SK-N-SH treated with all-trans-retinoic acid at 6 μM for 48 hours (cell line): ENCODE measurements around the gene CUL7.

Experiments used
- CSDC2 ChIP-seq: fragments of 250-450 bp; sonication (Bioruptor Pico); IDR thresholded peaks from 2 replicates; pipeline ENCODE4 v1.5.0; 2020; ENCODE audit warnings: mild to moderate bottlenecking, moderate library complexity
- ESRRG ChIP-seq: fragments of 250-450 bp; sonication (Bioruptor Pico); IDR thresholded peaks from 2 replicates; pipeline ENCODE4 v1.6.1; 2021; ENCODE audit warnings: mild to moderate bottlenecking
- GLIS3 ChIP-seq: fragments of 250-450 bp; sonication (Bioruptor Pico); IDR thresholded peaks from 2 replicates; pipeline ENCODE4 v1.5.0; 2020; ENCODE audit warnings: mild to moderate bottlenecking, moderate library complexity
- PPARA ChIP-seq: fragments of 250-450 bp; sonication (Bioruptor Pico); IDR thresholded peaks from 2 replicates; pipeline ENCODE4 v1.5.0; 2020; ENCODE audit warnings: mild to moderate bottlenecking, borderline replicate concordance
- RARB ChIP-seq: fragments of 250-450 bp; sonication (Bioruptor Pico); IDR thresholded peaks from 2 replicates; pipeline ENCODE4 v1.8.0; 2021; ENCODE audit warnings: mild to moderate bottlenecking, moderate library complexity
- ZFP3 ChIP-seq: fragments of 250-450 bp; sonication (Bioruptor Pico); IDR thresholded peaks from 2 replicates; pipeline ENCODE4 v1.5.0; 2020; ENCODE audit warnings: mild to moderate bottlenecking, moderate library complexity
- ZFP30 ChIP-seq: fragments of 450-650 bp; formaldehyde crosslinking; IDR thresholded peaks from 2 replicates; pipeline ENCODE4 v1.5.0; 2022; ENCODE audit warnings: mild to moderate bottlenecking, moderate library complexity
- ZNF8 ChIP-seq: fragments of 450-650 bp; formaldehyde crosslinking; IDR thresholded peaks from 2 replicates; pipeline ENCODE4 v1.5.0; 2020; ENCODE audit warnings: mild to moderate bottlenecking, moderate library complexity
- TF ChIP-seq, protein P1 (sequence below): fragments of 250-450 bp; sonication (Bioruptor Pico); IDR thresholded peaks from 2 replicates; pipeline ENCODE4 v1.8.0; 2020; ENCODE audit warnings: mild to moderate bottlenecking, moderate library complexity, borderline replicate concordance
- TF ChIP-seq, protein P2 (sequence below): fragments of 250-450 bp; sonication (Bioruptor Pico); IDR thresholded peaks from 2 replicates; pipeline ENCODE4 v1.5.0; 2020; ENCODE audit warnings: mild to moderate bottlenecking, moderate library complexity
- TF ChIP-seq, protein P3 (sequence below): fragments of 250-450 bp; sonication (Bioruptor Pico); IDR thresholded peaks from 2 replicates; pipeline ENCODE4 v1.5.1; 2020; ENCODE audit warnings: low read depth, mild to moderate bottlenecking, moderate library complexity
- TF ChIP-seq, protein P4 (sequence below): fragments of 250-450 bp; sonication (Bioruptor Pico); IDR thresholded peaks from 2 replicates; pipeline ENCODE4 v1.5.1; 2021; ENCODE audit warnings: mild to moderate bottlenecking, moderate library complexity

DNA sequence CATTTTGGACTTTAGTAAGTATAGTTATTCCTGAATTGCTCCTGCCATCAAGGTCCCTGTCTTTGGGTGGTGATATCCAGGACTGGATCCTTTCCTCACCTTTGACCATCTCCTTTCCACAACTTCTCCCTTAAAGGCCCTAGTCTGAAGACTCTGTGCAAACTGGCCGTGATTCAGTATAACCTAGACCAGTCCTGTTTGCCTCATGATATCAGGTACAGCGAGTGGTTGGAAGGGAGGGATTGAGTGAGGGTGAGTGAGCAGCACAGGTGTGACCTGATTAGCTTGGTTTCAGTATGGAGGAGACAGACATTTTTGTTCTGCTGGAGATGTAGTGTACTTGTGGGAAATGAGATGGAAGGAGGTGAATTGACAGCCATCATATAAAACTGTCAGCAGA, 34.5 kb downstream of the CUL7 start:
- TF ChIP-seq ZFP30 (CRISPR knock-in tag) (no peak), ZFP3 (CRISPR knock-in tag) (no peak), ESRRG (CRISPR knock-in tag) (no peak), CSDC2 (CRISPR knock-in tag) (no peak), PPARA (no peak), RARB (CRISPR knock-in tag) (no peak), ZNF8 (CRISPR knock-in tag) (no peak), GLIS3 (CRISPR knock-in tag) (no peak)
- TF ChIP-seq, protein P1, sequence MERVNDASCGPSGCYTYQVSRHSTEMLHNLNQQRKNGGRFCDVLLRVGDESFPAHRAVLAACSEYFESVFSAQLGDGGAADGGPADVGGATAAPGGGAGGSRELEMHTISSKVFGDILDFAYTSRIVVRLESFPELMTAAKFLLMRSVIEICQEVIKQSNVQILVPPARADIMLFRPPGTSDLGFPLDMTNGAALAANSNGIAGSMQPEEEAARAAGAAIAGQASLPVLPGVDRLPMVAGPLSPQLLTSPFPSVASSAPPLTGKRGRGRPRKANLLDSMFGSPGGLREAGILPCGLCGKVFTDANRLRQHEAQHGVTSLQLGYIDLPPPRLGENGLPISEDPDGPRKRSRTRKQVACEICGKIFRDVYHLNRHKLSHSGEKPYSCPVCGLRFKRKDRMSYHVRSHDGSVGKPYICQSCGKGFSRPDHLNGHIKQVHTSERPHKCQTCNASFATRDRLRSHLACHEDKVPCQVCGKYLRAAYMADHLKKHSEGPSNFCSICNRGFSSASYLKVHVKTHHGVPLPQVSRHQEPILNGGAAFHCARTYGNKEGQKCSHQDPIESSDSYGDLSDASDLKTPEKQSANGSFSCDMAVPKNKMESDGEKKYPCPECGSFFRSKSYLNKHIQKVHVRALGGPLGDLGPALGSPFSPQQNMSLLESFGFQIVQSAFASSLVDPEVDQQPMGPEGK (CRISPR knock-in tag): no peak
- TF ChIP-seq, protein P2, sequence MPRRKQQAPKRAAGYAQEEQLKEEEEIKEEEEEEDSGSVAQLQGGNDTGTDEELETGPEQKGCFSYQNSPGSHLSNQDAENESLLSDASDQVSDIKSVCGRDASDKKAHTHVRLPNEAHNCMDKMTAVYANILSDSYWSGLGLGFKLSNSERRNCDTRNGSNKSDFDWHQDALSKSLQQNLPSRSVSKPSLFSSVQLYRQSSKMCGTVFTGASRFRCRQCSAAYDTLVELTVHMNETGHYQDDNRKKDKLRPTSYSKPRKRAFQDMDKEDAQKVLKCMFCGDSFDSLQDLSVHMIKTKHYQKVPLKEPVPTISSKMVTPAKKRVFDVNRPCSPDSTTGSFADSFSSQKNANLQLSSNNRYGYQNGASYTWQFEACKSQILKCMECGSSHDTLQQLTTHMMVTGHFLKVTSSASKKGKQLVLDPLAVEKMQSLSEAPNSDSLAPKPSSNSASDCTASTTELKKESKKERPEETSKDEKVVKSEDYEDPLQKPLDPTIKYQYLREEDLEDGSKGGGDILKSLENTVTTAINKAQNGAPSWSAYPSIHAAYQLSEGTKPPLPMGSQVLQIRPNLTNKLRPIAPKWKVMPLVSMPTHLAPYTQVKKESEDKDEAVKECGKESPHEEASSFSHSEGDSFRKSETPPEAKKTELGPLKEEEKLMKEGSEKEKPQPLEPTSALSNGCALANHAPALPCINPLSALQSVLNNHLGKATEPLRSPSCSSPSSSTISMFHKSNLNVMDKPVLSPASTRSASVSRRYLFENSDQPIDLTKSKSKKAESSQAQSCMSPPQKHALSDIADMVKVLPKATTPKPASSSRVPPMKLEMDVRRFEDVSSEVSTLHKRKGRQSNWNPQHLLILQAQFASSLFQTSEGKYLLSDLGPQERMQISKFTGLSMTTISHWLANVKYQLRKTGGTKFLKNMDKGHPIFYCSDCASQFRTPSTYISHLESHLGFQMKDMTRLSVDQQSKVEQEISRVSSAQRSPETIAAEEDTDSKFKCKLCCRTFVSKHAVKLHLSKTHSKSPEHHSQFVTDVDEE (CRISPR knock-in tag): no peak
- TF ChIP-seq, protein P3, sequence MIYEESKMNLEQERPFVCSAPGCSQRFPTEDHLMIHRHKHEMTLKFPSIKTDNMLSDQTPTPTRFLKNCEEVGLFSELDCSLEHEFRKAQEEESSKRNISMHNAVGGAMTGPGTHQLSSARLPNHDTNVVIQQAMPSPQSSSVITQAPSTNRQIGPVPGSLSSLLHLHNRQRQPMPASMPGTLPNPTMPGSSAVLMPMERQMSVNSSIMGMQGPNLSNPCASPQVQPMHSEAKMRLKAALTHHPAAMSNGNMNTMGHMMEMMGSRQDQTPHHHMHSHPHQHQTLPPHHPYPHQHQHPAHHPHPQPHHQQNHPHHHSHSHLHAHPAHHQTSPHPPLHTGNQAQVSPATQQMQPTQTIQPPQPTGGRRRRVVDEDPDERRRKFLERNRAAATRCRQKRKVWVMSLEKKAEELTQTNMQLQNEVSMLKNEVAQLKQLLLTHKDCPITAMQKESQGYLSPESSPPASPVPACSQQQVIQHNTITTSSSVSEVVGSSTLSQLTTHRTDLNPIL: no peak
- TF ChIP-seq, protein P4, sequence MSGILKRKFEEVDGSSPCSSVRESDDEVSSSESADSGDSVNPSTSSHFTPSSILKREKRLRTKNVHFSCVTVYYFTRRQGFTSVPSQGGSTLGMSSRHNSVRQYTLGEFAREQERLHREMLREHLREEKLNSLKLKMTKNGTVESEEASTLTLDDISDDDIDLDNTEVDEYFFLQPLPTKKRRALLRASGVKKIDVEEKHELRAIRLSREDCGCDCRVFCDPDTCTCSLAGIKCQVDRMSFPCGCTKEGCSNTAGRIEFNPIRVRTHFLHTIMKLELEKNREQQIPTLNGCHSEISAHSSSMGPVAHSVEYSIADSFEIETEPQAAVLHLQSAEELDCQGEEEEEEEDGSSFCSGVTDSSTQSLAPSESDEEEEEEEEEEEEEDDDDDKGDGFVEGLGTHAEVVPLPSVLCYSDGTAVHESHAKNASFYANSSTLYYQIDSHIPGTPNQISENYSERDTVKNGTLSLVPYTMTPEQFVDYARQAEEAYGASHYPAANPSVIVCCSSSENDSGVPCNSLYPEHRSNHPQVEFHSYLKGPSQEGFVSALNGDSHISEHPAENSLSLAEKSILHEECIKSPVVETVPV (CRISPR knock-in tag): no peak
